Gastroesophageal sphincter (tissue), 3 donors: ENCODE measurements around the gene FIGLA.

Experiments used
- EP300 ChIP-seq: sonication (generic); formaldehyde crosslinking; IDR thresholded peaks from one replicate; pipeline ENCODE4 v1.6.1; 2017; ENCODE audit warnings: antibody characterized with exemption, mild to moderate bottlenecking
- TF ChIP-seq, protein P1 (sequence below), 4 experiments: fragments of 200-600 bp in 2 of 4; fragments of 450-650 bp in 2 of 4; sonication (generic) in 1 of 4; IDR thresholded peaks; one replicate each; pipeline ENCODE4 v1.5.1; 2017 to 2019; ENCODE audit warnings: antibody characterized with exemption in 4 of 4, mild to moderate bottlenecking in 2 of 4, moderate library complexity in 2 of 4

DNA sequence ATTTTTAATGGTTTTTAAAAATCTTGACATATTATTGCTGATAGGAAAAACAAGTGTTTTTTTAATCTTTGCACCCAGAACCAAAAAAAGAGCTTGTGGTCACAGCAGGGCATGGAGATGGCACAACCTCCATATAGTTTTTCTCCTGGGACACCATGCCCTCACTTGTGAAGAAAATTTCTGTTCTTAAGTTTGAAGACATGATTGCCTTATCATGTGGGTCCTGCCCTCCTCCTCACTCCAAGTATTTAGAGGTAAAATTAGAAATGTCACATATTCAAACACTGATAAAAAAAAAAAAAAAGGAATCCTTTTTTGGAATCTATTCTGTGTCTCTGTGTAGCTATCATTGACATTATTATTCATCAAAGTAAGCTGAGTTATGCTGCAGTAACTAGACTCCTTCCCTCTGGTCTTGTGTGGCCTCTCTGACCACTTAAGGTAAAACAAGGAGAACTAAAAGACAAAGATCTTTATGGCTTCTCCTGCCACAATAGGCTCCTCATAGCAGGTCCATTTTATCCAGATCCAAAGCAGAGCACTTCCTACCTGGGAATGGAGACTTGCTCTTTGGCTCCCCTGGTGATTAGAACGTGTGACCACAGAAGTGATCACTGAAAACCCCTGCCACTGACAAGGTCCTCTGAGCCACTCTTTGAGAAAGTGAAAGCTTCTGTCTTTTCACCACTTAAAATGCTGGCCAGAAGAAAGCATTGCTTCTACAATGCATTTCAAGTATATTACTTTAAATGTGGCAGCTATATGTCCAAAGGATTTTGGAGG is 42.2 kb downstream of the FIGLA start:
- no peak for TF ChIP-seq EP300
- TF ChIP-seq, protein P1, sequence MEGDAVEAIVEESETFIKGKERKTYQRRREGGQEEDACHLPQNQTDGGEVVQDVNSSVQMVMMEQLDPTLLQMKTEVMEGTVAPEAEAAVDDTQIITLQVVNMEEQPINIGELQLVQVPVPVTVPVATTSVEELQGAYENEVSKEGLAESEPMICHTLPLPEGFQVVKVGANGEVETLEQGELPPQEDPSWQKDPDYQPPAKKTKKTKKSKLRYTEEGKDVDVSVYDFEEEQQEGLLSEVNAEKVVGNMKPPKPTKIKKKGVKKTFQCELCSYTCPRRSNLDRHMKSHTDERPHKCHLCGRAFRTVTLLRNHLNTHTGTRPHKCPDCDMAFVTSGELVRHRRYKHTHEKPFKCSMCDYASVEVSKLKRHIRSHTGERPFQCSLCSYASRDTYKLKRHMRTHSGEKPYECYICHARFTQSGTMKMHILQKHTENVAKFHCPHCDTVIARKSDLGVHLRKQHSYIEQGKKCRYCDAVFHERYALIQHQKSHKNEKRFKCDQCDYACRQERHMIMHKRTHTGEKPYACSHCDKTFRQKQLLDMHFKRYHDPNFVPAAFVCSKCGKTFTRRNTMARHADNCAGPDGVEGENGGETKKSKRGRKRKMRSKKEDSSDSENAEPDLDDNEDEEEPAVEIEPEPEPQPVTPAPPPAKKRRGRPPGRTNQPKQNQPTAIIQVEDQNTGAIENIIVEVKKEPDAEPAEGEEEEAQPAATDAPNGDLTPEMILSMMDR (IDR thresholded peaks at IDR 0.05), result no peak
